CD14-positive monocyte (primary cell): ENCODE results near the gene RHOG. TPM values are rescaled to one million over a fixed set of nuclear protein-coding genes. Genes with fewer than 3 reads are reported as not detected.
A peak's percentile ranks its signal among the peaks of the same experiment; 100 is the strongest.

Experiments
- DNase-seq, 3 donors: peaks; one replicate each; pipeline ENCODE4 v3.0.0-alpha.2; 2011 to 2022
- H2AFZ ChIP-seq: 2 replicates; pipeline ENCODE4 v1.6.0; 2012; ENCODE audit warnings: mild to moderate bottlenecking, low read depth, low read length, inconsistent platforms; ENCODE audit not compliant: insufficient read depth, poor library complexity, severe bottlenecking
- H3K27ac ChIP-seq, 2 donors: 1 replicate in 1 of 2; 2 replicates in 1 of 2; pipeline ENCODE4 v1.5.1; 2012 to 2013; ENCODE audit warnings: low read length in 2 of 2, control low read depth in 1 of 2, inconsistent platforms in 1 of 2, low read depth in 1 of 2, mild to moderate bottlenecking in 1 of 2
- H3K27me3 ChIP-seq, 2 donors: one replicate each; pipeline versions ENCODE4 v1.6.0 to v1.6.1; 2011 to 2013; ENCODE audit warnings: low read length in 2 of 2; ENCODE audit not compliant: control insufficient read depth in 2 of 2, insufficient read depth in 2 of 2
- H3K36me3 ChIP-seq, 2 donors: replicated peaks in 1 of 2; 1 replicate in 1 of 2; 2 replicates in 1 of 2; pipeline versions ENCODE4 v1.5.1 to v1.6.1; 2012 to 2013; ENCODE audit warnings: low read length in 2 of 2, control low read depth in 1 of 2, inconsistent platforms in 1 of 2, mild to moderate bottlenecking in 1 of 2; ENCODE audit not compliant: insufficient read depth in 2 of 2, control insufficient read depth in 1 of 2
- H3K4me1 ChIP-seq, 2 donors: 1 replicate in 1 of 2; 2 replicates in 1 of 2; pipeline versions ENCODE4 v1.5.1 to v1.6.1; 2012 to 2013; ENCODE audit warnings: low read length in 2 of 2, control low read depth in 1 of 2, inconsistent platforms in 1 of 2, mild to moderate bottlenecking in 1 of 2, moderate library complexity in 1 of 2; ENCODE audit not compliant: insufficient read depth in 2 of 2, control insufficient read depth in 1 of 2
- H3K4me2 ChIP-seq: replicated peaks from 2 replicates; pipeline ENCODE3; 2012; ENCODE audit warnings: low read length, moderate library complexity, mild to moderate bottlenecking; ENCODE audit not compliant: poor library complexity, severe bottlenecking; ENCODE audit errors: extremely low read depth
- H3K4me3 ChIP-seq, 3 experiments: fragments of 200-600 bp in 1 of 3; sonication (generic) in 1 of 3; replicated peaks in 1 of 3; 1 replicate in 2 of 3; 2 replicates in 1 of 3; pipeline ENCODE4 v1.5.1; 2011 to 2013; ENCODE audit warnings: low read length in 3 of 3, mild to moderate bottlenecking in 3 of 3, control low read depth in 2 of 3, low read depth in 2 of 3, inconsistent platforms in 1 of 3, moderate library complexity in 1 of 3
- H3K79me2 ChIP-seq: 2 replicates; pipeline ENCODE4 v1.6.0; 2012; ENCODE audit warnings: mild to moderate bottlenecking, control low read depth, inconsistent platforms, low read length, moderate library complexity; ENCODE audit not compliant: insufficient read depth
- H3K9ac ChIP-seq: 2 replicates; pipeline ENCODE4 v1.6.0; 2017; ENCODE audit warnings: low read length, mild to moderate bottlenecking; ENCODE audit not compliant: insufficient read depth, poor library complexity, severe bottlenecking
- H3K9me3 ChIP-seq, 2 donors: replicated peaks in 1 of 2; 1 replicate in 1 of 2; 2 replicates in 1 of 2; pipeline versions ENCODE4 v1.5.1 to v1.6.1; 2012 to 2013; ENCODE audit warnings: low read length in 2 of 2, control low read depth in 1 of 2; ENCODE audit not compliant: control insufficient read depth in 1 of 2, insufficient read depth in 1 of 2
- H4K20me1 ChIP-seq: 2 replicates; pipeline ENCODE4 v1.6.0; 2012; ENCODE audit warnings: mild to moderate bottlenecking, low read length, control low read depth, moderate library complexity; ENCODE audit not compliant: insufficient read depth
- H3K27ac Mint-ChIP-seq, 7 donors: one replicate each; pipeline ENCODE4 v1.8.0; 2020; ENCODE audit warnings: mild to moderate bottlenecking in 7 of 7, mixed read lengths in 7 of 7, moderate library complexity in 6 of 7, inconsistent platforms in 2 of 7
- H3K27me3 Mint-ChIP-seq, 3 donors: one replicate each; pipeline ENCODE4 v1.8.0; 2021 to 2022; ENCODE audit warnings: low read depth in 3 of 3, mild to moderate bottlenecking in 3 of 3, mixed read lengths in 3 of 3, moderate library complexity in 3 of 3, inconsistent platforms in 1 of 3
- H3K36me3 Mint-ChIP-seq, 2 donors: one replicate each; pipeline ENCODE4 v1.8.0; 2020; ENCODE audit warnings: mixed read lengths in 2 of 2, inconsistent platforms in 1 of 2, mild to moderate bottlenecking in 1 of 2
- H3K4me1 Mint-ChIP-seq: one replicate; pipeline ENCODE4 v1.8.0; 2020; ENCODE audit warnings: mild to moderate bottlenecking, mixed read lengths
- H3K4me3 Mint-ChIP-seq, 2 donors: one replicate each; pipeline ENCODE4 v1.8.0; 2020; ENCODE audit warnings: mild to moderate bottlenecking in 2 of 2, mixed read lengths in 2 of 2, moderate library complexity in 1 of 2
- H3K9me3 Mint-ChIP-seq, 7 donors: one replicate each; pipeline ENCODE4 v1.8.0; 2020 to 2022; ENCODE audit warnings: mixed read lengths in 7 of 7, mild to moderate bottlenecking in 6 of 7, moderate library complexity in 6 of 7, inconsistent platforms in 2 of 7
- WGBS: methylation state at CpG from one replicate; pipeline ENCODE4 v1.1.5; 2013; ENCODE audit warnings: missing lambda C conversion rate; ENCODE audit not compliant: insufficient coverage; 5-methylcytosine and 5-hydroxymethylcytosine counted together
- intact Hi-C, 2 donors: fragments of 100-400 bp; cut with micrococcal nuclease; formaldehyde crosslinking; loops; one replicate each; pipeline versions ENCODE4 v1.15.0 to v1.15.1; 2023
- polyA plus RNA-seq, 3 donors: library from polyadenylated mRNA; depleted of rRNA in 1 of 3; unstranded in 2 of 3; stranded (reverse) in 1 of 3; fragments of 300-500 nt in 2 of 3; fragments of >200 nt in 1 of 3; fragmentation: Illumina TruSeq in 2 of 3; gene quantifications; 1 replicate in 2 of 3; 2 replicates in 1 of 3; pipeline ENCODE4 v1.2.3, GENCODE V29; 2012 to 2021
- TF ChIP-seq, protein P1 (sequence below): fragments of 200-600 bp; IDR thresholded peaks from one replicate; pipeline ENCODE4 v1.8.0; 2022; ENCODE audit warnings: antibody characterized with exemption, mild to moderate bottlenecking

Gene RHOG
- polyA plus RNA-seq, 3 donors: 315 to 505 (median 458) TPM

DNA sequence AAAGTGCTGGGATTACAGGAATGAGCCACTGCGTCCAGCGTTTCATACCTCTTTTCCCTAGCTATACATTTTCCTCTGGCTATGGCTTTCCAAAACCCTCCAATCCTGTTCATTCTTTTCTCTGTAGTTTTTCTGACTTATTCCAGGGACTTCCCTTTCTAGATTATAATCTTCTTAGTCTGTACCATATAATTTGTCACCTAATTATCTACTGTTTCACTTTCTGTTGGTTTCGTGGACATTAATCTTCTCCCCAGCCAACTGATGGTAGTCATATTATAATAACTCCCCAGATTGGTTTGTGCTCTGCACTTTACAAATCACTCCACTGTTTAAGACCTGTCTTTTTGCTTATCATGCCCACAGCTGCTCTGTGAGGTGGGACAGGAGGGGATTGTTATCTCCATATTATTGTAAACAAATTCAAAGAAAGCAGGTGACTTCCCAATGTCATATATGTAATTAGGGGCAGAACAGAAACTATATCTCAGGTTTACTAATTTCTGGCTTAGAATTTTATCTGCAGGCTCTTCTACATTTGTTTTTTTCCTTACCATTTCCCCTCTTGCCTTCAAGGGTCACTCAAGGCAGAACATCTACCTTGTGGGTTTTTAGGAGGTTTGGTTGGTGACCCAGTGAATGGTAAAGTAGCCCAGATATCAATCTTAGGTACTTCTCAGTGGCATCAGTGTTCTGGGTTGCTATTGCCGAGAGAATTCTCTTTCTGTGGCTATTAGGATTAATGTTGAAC, 38.6 kb upstream of the RHOG start:
- TF ChIP-seq, protein P1, sequence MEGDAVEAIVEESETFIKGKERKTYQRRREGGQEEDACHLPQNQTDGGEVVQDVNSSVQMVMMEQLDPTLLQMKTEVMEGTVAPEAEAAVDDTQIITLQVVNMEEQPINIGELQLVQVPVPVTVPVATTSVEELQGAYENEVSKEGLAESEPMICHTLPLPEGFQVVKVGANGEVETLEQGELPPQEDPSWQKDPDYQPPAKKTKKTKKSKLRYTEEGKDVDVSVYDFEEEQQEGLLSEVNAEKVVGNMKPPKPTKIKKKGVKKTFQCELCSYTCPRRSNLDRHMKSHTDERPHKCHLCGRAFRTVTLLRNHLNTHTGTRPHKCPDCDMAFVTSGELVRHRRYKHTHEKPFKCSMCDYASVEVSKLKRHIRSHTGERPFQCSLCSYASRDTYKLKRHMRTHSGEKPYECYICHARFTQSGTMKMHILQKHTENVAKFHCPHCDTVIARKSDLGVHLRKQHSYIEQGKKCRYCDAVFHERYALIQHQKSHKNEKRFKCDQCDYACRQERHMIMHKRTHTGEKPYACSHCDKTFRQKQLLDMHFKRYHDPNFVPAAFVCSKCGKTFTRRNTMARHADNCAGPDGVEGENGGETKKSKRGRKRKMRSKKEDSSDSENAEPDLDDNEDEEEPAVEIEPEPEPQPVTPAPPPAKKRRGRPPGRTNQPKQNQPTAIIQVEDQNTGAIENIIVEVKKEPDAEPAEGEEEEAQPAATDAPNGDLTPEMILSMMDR: no peak
- peaks cover 100% of the 10 kb centered on the region for H3K79me2 ChIP-seq
- H3K27ac ChIP-seq: peak overlapping the region; percentile 10 to 73
- Mint-ChIP-seq H3K36me3 (peaks cover 0 to 5% of the 10 kb centered on the region in 2 donors), H3K4me3 (peak overlapping the region in 1 of 2 donors; percentile 46), H3K4me1 (peaks cover 76% of the 10 kb centered on the region), H3K27ac (peak overlapping the region; percentile 26 to 96 (median 76)), H3K9me3 (no peaks in the 10 kb centered on the region), H3K27me3 (peaks cover 0 to 2% (median 0%) of the 10 kb centered on the region in 3 donors)
- H3K36me3 ChIP-seq: no peaks in the 10 kb centered on the region
- no peaks in the 10 kb centered on the region for H3K9me3 ChIP-seq
- H3K4me3 ChIP-seq: peak overlapping the region in 1 of 3 experiments; percentile 42
- intact Hi-C loops: no loop called here
- H3K27me3 ChIP-seq: no peaks in the 10 kb centered on the region
- WGBS: 100% methylated on average over 1 of the region's 4 CpGs
- no peak for DNase-seq
- H4K20me1 ChIP-seq: peaks cover 76% of the 10 kb centered on the region
- peak overlapping the region; percentile 9 for H3K4me2 ChIP-seq
- H3K4me1 ChIP-seq: peaks cover 44 to 75% of the 10 kb centered on the region in 2 donors
- H3K9ac ChIP-seq: no peak overlapping the region
- H2AFZ ChIP-seq: no peak overlapping the region

DNA sequence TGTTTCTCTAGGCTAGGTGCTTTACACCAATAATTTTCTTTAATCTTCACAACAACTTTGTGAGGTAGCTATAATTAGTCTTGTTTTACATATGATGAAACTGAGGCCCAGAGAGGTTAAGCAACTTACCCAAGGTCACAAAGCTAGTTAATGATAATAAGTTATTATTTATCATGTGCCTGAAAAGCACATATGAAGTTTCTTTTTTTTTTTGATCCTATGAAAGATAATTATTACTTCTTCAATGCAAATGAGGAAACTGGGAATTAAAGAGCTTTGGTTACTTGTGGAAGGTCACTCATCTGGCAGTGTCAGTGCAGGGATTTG, 37.5 kb upstream of the RHOG start:
- Mint-ChIP-seq H3K27me3 (peaks cover 0 to 2% (median 0%) of the 10 kb centered on the region in 3 donors), H3K4me3 (no peak overlapping the region), H3K36me3 (peaks cover 2 to 9% of the 10 kb centered on the region in 2 donors), H3K9me3 (no peaks in the 10 kb centered on the region), H3K27ac (peak overlapping the region in 6 of 7 donors; percentile 34 to 83 (median 66)), H3K4me1 (peaks cover 73% of the 10 kb centered on the region)
- Histone ChIP-seq H3K79me2 (peaks cover 100% of the 10 kb centered on the region), H3K9me3 (no peaks in the 10 kb centered on the region), H3K36me3 (peaks cover 0 to 4% of the 10 kb centered on the region in 2 donors), H3K4me1 (peaks cover 40 to 67% of the 10 kb centered on the region in 2 donors), H3K9ac (no peak overlapping the region), H3K27me3 (no peaks in the 10 kb centered on the region), H3K4me2 (no peak overlapping the region), H3K4me3 (no peak overlapping the region), H3K27ac (peak overlapping the region; percentile 11 to 75), H4K20me1 (peaks cover 75% of the 10 kb centered on the region), H2AFZ (no peak overlapping the region)
- DNase-seq: no peak
- intact Hi-C loops: no loop called here
- TF ChIP-seq, protein P1: no peak
